ENCODE results near the gene DDB1. TPM values are rescaled to one million over a fixed set of nuclear protein-coding genes. Genes with fewer than 3 reads are reported as not detected.
A peak's percentile ranks its signal among the peaks of the same experiment; 100 is the strongest.

DDB1 gene
- total RNA-seq, 1 donor = 330 TPM

GRCh38 chr11:61369372-61370348 lies 36.8 kb upstream of the DDB1 start:
- DNase-seq (ENCODE audit: insufficient read length, low spot score, missing footprints) = peak; percentile 92
- Histone ChIP-seq H4K20me1 (ENCODE audit: insufficient read depth, low read length) (no peaks in the 10 kb centered on the region), H3K27ac (ENCODE audit: low read depth, low read length) (peak overlapping the region; percentile 100), H3K36me3 (ENCODE audit: insufficient read depth, low read length) (peaks cover 50% of the 10 kb centered on the region), H3K9me3 (ENCODE audit: low read depth, low read length) (no peaks in the 10 kb centered on the region), H3K4me2 (ENCODE audit: insufficient read depth, low read length) (peak overlapping the region; percentile 53), H3K27me3 (ENCODE audit: insufficient read depth, low read length) (no peaks in the 10 kb centered on the region), H3K4me3 (ENCODE audit: insufficient read depth, low read length) (peak overlapping the region; percentile 10), H3K79me2 (ENCODE audit: insufficient read depth, low read length) (peaks cover 5% of the 10 kb centered on the region), H2AFZ (ENCODE audit: low read length) (no peak overlapping the region), H3K4me1 (ENCODE audit: insufficient read depth, low read length) (peaks cover 42% of the 10 kb centered on the region)
- TF ChIP-seq CTCF (IDR thresholded peaks at IDR 0.05; ENCODE audit: extremely low read depth, low read depth, low read length) = no peak

- no peak overlapping the region for H3K4me3 ChIP-seq (ENCODE audit: insufficient read depth, low read length)
- peak overlapping the region; percentile 41 for H3K4me2 ChIP-seq (ENCODE audit: insufficient read depth, low read length)
- TF ChIP-seq CTCF (IDR thresholded peaks at IDR 0.05; ENCODE audit: extremely low read depth, low read depth, low read length) = no peak
- H3K36me3 ChIP-seq (ENCODE audit: insufficient read depth, low read length) = peaks cover 59% of the 10 kb centered on the region
- H3K27me3 ChIP-seq (ENCODE audit: insufficient read depth, low read length) = no peaks in the 10 kb centered on the region
- peak overlapping the region; percentile 100 for H3K27ac ChIP-seq (ENCODE audit: low read depth, low read length)
- no peak for DNase-seq (ENCODE audit: insufficient read length, low spot score, missing footprints)
- no peak overlapping the region for H2AFZ ChIP-seq (ENCODE audit: low read length)
- H4K20me1 ChIP-seq (ENCODE audit: insufficient read depth, low read length) = no peaks in the 10 kb centered on the region
- peaks cover 15% of the 10 kb centered on the region for H3K79me2 ChIP-seq (ENCODE audit: insufficient read depth, low read length)
- H3K9me3 ChIP-seq (ENCODE audit: low read depth, low read length) = no peaks in the 10 kb centered on the region
- H3K4me1 ChIP-seq (ENCODE audit: insufficient read depth, low read length) = peaks cover 42% of the 10 kb centered on the region
These were observed 35.7 kb upstream of the DDB1 start for GRCh38 chr11:61368646-61369045.

DNA sequence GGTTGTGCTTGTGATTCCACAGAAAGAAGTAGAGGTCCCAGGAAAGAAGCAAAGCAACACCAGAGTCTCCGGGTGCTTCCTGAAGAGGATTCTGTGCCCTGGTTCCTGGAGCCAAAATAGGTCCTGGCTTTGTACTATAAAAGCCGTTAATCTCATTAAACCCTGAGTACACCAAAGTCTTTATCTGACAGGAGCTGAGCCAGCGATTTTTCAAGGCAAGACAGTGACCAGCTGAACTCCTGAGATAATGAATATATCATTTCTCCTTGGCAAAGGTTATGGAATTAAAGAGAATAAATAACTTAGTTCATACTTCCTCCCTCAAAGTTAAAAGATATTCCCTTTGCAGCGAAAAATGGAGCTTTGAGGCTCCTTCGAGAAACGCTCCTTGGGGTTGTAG lies 34.5 kb upstream of the DDB1 start:
- Histone ChIP-seq H3K79me2 (ENCODE audit: insufficient read depth, low read length) (peaks cover 27% of the 10 kb centered on the region), H2AFZ (ENCODE audit: low read length) (no peak overlapping the region), H3K4me1 (ENCODE audit: insufficient read depth, low read length) (peaks cover 52% of the 10 kb centered on the region), H3K9me3 (ENCODE audit: low read depth, low read length) (no peaks in the 10 kb centered on the region), H3K36me3 (ENCODE audit: insufficient read depth, low read length) (peaks cover 56% of the 10 kb centered on the region), H3K4me3 (ENCODE audit: insufficient read depth, low read length) (no peak overlapping the region), H3K4me2 (ENCODE audit: insufficient read depth, low read length) (no peak overlapping the region), H3K27me3 (ENCODE audit: insufficient read depth, low read length) (no peaks in the 10 kb centered on the region), H3K27ac (ENCODE audit: low read depth, low read length) (peak overlapping the region; percentile 92), H4K20me1 (ENCODE audit: insufficient read depth, low read length) (no peaks in the 10 kb centered on the region)
- TF ChIP-seq CTCF (IDR thresholded peaks at IDR 0.05; ENCODE audit: extremely low read depth, low read depth, low read length) = no peak
- no peak for DNase-seq (ENCODE audit: insufficient read length, low spot score, missing footprints)

DNA sequence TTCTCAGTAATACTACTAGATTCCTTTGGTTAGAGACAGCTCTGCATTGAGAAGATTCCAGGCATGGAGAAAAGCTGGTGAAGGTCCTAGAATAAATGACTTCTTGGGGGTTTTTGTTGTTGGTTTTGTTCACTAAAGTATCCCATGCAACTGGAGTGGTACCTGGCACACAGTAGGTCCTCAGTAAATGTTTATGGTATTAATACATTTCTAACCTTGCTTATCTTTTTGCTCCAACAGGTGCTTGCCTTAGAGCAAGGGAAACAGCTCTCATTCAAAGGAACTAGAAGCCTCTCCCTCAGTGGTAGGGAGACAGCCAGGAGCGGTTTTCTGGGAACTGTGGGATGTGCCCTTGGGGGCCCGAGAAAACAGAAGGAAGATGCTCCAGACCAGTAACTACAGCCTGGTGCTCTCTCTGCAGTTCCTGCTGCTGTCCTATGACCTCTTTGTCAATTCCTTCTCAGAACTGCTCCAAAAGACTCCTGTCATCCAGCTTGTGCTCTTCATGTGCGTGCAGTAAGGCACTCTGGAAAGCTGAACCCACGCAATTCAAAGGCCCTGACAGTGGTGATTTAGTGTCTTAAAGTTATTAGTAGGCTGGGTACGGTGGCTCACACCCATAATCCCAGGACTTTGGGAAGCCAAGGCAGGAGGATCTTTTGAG lies 31.2 kb upstream of the DDB1 start:
- peaks cover 55% of the 10 kb centered on the region for H3K4me1 ChIP-seq (ENCODE audit: insufficient read depth, low read length)
- peaks cover 3% of the 10 kb centered on the region for H4K20me1 ChIP-seq (ENCODE audit: insufficient read depth, low read length)
- H3K4me2 ChIP-seq (ENCODE audit: insufficient read depth, low read length) = peak overlapping the region; percentile 99
- no peak overlapping the region for H2AFZ ChIP-seq (ENCODE audit: low read length)
- no peak for TF ChIP-seq CTCF (IDR thresholded peaks at IDR 0.05; ENCODE audit: extremely low read depth, low read depth, low read length)
- DNase-seq (ENCODE audit: insufficient read length, low spot score, missing footprints) = peak; percentile 18
- H3K9me3 ChIP-seq (ENCODE audit: low read depth, low read length) = no peaks in the 10 kb centered on the region
- H3K36me3 ChIP-seq (ENCODE audit: insufficient read depth, low read length) = peaks cover 55% of the 10 kb centered on the region
- H3K27ac ChIP-seq (ENCODE audit: low read depth, low read length) = peak overlapping the region; percentile 96
- H3K79me2 ChIP-seq (ENCODE audit: insufficient read depth, low read length) = peaks cover 44% of the 10 kb centered on the region
- H3K4me3 ChIP-seq (ENCODE audit: insufficient read depth, low read length) = no peak overlapping the region
- no peaks in the 10 kb centered on the region for H3K27me3 ChIP-seq (ENCODE audit: insufficient read depth, low read length)

All from osteoblast (primary cell).